Parathyroid adenoma (tissue), 2 donors: ENCODE data around the gene GALNT9.
"Not testable (repeated sequence)": the region's sequence is repeated elsewhere in the genome, so short reads cannot be mapped to it uniquely, and the experiment has no call there.

ENCODE experiments used
- H2AFZ ChIP-seq: fragments of 300-600 bp; sonication (generic); one replicate; pipeline ENCODE4 v1.7.0; 2017; ENCODE audit warnings: antibody characterized with exemption, mild to moderate bottlenecking
- H3K27ac ChIP-seq: fragments of 300-600 bp; sonication (generic); one replicate; pipeline ENCODE4 v1.7.0; 2017
- H3K27me3 ChIP-seq: fragments of 300-600 bp; sonication (generic); one replicate; pipeline ENCODE4 v1.7.0; 2017; ENCODE audit warnings: low read length; ENCODE audit not compliant: control insufficient read depth, insufficient read depth
- H3K36me3 ChIP-seq: fragments of 300-600 bp; sonication (generic); one replicate; pipeline ENCODE4 v1.7.0; 2017; ENCODE audit warnings: low read length; ENCODE audit not compliant: control insufficient read depth, insufficient read depth
- H3K4me1 ChIP-seq: fragments of 300-600 bp; sonication (generic); one replicate; pipeline ENCODE4 v1.7.0; 2017; ENCODE audit warnings: control low read depth
- H3K4me2 ChIP-seq: fragments of 300-600 bp; sonication (generic); one replicate; pipeline ENCODE4 v1.7.0; 2017; ENCODE audit warnings: low read length
- H3K4me3 ChIP-seq: fragments of 300-600 bp; sonication (generic); one replicate; pipeline ENCODE4 v1.7.0; 2017; ENCODE audit warnings: low read depth, low read length
- H3K79me2 ChIP-seq: fragments of 300-600 bp; sonication (generic); one replicate; pipeline ENCODE4 v1.7.0; 2017; ENCODE audit warnings: control low read depth
- H3K9ac ChIP-seq: fragments of 300-600 bp; sonication (generic); one replicate; pipeline ENCODE4 v1.7.0; 2017; ENCODE audit warnings: mild to moderate bottlenecking
- H3K9me3 ChIP-seq: fragments of 300-600 bp; sonication (generic); one replicate; pipeline ENCODE4 v1.7.0; 2017; ENCODE audit warnings: low read length; ENCODE audit not compliant: control insufficient read depth
- TF ChIP-seq, protein P1 (sequence below): fragments of 300-600 bp; sonication (generic); IDR thresholded peaks from one replicate; pipeline ENCODE4 v1.7.0; 2017; ENCODE audit warnings: antibody characterized with exemption, mild to moderate bottlenecking
- donor health status: primary hyperparathyroidism.

Gene GALNT9

DNA sequence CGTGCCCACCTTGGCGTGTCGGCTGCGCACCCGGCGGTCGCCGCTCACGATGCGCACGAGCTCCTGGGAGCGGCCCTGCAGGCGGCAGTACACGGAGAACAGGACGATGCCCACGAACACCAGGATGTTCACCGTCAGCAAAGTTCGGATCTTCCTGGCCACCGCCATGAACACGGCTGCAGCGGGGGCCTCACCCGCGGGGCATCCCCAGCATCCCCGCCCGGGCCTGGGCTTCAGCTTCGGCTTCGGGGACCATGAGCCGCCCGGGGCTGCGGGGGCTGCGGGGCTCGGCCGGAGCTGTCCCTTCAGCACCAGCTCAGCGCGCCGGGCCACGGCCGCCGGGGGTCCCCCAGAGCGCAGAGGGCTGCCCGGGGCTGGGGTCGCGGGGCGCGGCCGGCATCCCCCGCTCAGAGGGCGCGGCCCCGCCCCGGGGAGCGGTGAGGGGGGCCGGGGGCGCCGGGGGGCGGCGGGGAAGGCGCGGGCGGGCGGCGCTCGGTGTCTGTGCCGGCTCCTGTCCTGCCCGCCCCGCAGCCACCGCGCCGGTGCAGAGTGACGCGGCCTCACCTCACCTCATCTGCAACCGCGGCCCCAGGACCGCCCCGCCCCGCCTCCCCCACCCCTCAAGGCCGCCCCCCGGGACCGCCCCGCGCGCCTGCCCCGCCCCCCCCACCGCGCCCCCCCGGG lies at the start of gene GALNT9:
Gene GALNT9 (minus strand): TSS at position 554 of the 684 bp plus-strand sequence. CDS start 386 bp downstream, at position 168.
- Histone ChIP-seq H3K9me3 (no peaks in the 10 kb centered on the region), H3K27ac (no peak within 1 kb of the TSS), H3K27me3 (peaks cover 6% of the 10 kb centered on the region), H3K79me2 (no peaks in the 10 kb centered on the region), H2AFZ (peak within 1 kb of the TSS; percentile 50), H3K9ac (no peak within 1 kb of the TSS), H3K36me3 (no peaks in the 10 kb centered on the region), H3K4me2 (no peak within 1 kb of the TSS), H3K4me1 (no peaks in the 10 kb centered on the region), H3K4me3 (no peak within 1 kb of the TSS)
- TF ChIP-seq, protein P1, sequence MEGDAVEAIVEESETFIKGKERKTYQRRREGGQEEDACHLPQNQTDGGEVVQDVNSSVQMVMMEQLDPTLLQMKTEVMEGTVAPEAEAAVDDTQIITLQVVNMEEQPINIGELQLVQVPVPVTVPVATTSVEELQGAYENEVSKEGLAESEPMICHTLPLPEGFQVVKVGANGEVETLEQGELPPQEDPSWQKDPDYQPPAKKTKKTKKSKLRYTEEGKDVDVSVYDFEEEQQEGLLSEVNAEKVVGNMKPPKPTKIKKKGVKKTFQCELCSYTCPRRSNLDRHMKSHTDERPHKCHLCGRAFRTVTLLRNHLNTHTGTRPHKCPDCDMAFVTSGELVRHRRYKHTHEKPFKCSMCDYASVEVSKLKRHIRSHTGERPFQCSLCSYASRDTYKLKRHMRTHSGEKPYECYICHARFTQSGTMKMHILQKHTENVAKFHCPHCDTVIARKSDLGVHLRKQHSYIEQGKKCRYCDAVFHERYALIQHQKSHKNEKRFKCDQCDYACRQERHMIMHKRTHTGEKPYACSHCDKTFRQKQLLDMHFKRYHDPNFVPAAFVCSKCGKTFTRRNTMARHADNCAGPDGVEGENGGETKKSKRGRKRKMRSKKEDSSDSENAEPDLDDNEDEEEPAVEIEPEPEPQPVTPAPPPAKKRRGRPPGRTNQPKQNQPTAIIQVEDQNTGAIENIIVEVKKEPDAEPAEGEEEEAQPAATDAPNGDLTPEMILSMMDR, result no peak

DNA sequence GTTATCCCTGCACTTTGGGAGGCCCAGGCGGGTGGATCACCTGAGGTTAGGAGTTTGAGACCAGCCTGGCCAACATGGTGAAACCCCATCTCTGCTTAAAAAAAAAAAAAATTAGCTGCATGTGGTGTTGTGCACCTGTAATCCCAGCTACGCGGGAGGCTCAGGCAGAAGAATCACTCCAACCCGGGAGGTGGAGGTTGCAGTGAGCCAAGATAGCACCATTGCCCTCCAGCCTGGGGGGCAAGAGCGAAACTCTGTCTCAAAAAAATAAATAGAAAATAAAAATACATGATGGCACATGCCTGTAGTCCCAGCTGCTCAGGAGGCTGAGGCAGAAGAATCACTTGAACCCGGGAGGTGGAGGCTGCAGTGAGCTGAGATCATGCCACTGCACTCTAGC lies 49.7 kb upstream of the GALNT9 start:
- not testable (repeated sequence) for H3K4me3 ChIP-seq, H3K4me1 ChIP-seq, H3K27me3 ChIP-seq, H3K9ac ChIP-seq, H2AFZ ChIP-seq, H3K4me2 ChIP-seq, H3K9me3 ChIP-seq, H3K27ac ChIP-seq, H3K79me2 ChIP-seq, H3K36me3 ChIP-seq

DNA sequence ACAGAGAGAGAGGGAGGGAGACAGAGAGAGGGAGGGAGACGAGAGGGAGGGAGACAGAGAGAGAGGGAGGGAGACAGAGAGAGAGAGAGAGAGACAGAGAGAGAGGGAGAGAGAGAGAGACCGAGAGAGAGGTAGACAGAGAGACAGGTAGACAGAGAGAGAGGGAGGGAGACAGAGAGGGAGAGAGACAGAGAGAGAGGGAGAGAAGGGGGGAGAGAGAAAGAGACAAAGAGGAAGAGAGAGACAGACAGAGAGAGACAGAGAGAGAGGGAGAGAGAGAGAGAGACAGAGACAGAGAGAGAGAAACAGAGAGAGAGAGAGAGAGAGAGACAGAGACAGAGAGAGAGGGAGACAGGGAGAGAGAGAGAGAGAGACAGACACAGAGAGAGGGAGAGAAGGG lies 47.8 kb upstream of the GALNT9 start:
- no peak overlapping the region for H3K4me2 ChIP-seq
- H3K79me2 ChIP-seq, result no peaks in the 10 kb centered on the region
- peaks cover 8% of the 10 kb centered on the region for H3K27me3 ChIP-seq
- no peak overlapping the region for H3K4me3 ChIP-seq
- no peak overlapping the region for H3K27ac ChIP-seq
- H2AFZ ChIP-seq, result no peak overlapping the region
- TF ChIP-seq, protein P1, result no peak
- no peaks in the 10 kb centered on the region for H3K36me3 ChIP-seq
- H3K9ac ChIP-seq, result no peak overlapping the region
- no peaks in the 10 kb centered on the region for H3K9me3 ChIP-seq
- H3K4me1 ChIP-seq, result no peaks in the 10 kb centered on the region

DNA sequence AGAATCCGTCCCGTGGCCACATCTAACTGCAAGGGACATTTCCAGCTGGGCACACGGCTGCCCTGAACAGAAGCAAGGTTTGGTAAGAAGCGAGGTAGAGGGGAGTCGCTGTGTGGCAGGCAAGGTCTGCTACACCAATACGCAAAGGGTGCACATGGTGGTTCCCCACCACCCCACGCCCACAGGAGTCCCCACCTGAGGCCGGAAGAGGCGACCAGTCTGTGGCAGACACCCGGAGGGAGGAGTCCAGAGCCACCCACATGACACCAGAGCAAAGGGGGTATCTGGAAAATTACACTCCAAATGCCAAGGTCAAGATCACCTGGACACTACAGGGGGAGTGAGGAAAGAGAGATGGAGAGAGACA lies 47.1 kb upstream of the GALNT9 start:
- TF ChIP-seq, protein P1, result no peak
- Histone ChIP-seq H3K9ac (no peak overlapping the region), H3K27ac (no peak overlapping the region), H3K27me3 (peaks cover 8% of the 10 kb centered on the region), H3K36me3 (no peaks in the 10 kb centered on the region), H3K4me2 (no peak overlapping the region), H3K9me3 (no peaks in the 10 kb centered on the region), H2AFZ (no peak overlapping the region), H3K4me1 (no peaks in the 10 kb centered on the region), H3K79me2 (no peaks in the 10 kb centered on the region), H3K4me3 (no peak overlapping the region)

DNA sequence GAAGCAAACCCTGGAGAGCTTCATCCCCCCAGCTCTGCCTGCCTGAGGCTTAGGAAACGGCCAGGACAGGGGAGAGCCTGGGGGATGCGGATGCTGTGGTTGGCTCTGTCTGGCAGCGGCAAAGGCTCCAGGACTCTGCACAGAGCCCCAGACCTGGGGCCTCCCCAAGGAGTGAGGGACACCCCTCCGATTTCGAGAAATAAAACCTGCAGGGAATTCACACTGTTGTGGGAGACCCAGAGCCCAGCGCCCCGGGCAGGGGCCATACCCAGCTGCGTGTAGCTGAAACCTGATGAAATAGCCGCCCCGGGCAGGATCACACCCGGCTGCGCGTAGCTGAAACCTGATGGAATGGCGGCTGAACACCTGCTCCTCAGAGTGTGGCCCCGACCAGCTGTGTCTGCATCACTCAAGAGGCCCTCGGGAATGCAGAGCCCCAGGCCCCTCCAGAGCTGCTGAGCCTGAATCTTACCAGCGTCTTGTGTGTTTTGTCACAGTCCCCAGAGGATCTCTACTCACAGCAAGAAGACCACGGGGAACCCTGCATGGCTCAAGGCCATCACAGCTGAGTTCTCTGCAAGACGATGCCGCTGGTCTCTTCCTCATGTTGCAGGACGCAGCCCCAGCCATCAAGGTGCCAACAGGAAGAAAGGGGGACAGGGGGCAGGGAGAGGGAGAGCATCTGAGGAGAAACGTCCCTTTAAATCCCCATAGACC lies 46.5 kb upstream of the GALNT9 start:
- TF ChIP-seq, protein P1, result no peak

More for the DNA sequence above, 46.5 kb upstream of the GALNT9 start:
- no peaks in the 10 kb centered on the region for H3K4me1 ChIP-seq
- H3K79me2 ChIP-seq, result no peaks in the 10 kb centered on the region
- H3K4me2 ChIP-seq, result no peak overlapping the region
- H2AFZ ChIP-seq, result no peak overlapping the region
- H3K27ac ChIP-seq, result no peak overlapping the region
- H3K36me3 ChIP-seq, result no peaks in the 10 kb centered on the region
- no peaks in the 10 kb centered on the region for H3K9me3 ChIP-seq
- H3K27me3 ChIP-seq, result peaks cover 7% of the 10 kb centered on the region
- no peak overlapping the region for H3K4me3 ChIP-seq
- H3K9ac ChIP-seq, result no peak overlapping the region
